Fibroblast of villous mesenchyme (primary cell): Measurements from ENCODE around the gene OPRL1. TPM values are rescaled to one million over a fixed set of nuclear protein-coding genes. Genes with fewer than 3 reads are reported as not detected.

ENCODE experiments used
- DNase-seq: peaks from one replicate; pipeline ENCODE4 v3.0.0-alpha.2; 2010; ENCODE audit warnings: low read depth
- H3K4me3 ChIP-seq: 2 replicates; pipeline ENCODE4 v1.5.1; 2011; ENCODE audit warnings: low read depth, mild to moderate bottlenecking, low read length
- total RNA-seq: library from RNA; depleted of rRNA; stranded (reverse); fragments of >200 nt; gene quantifications from 2 replicates; pipeline ENCODE4 v1.2.3, GENCODE V29; 2012
- TF ChIP-seq, protein P1 (sequence below): IDR thresholded peaks from 2 replicates; pipeline ENCODE4 v1.5.1; 2012; ENCODE audit warnings: low read depth, mild to moderate bottlenecking, low read length; ENCODE audit not compliant: insufficient read depth

OPRL1 gene
- total RNA-seq, 1 donor, result 1.7 TPM

DNA sequence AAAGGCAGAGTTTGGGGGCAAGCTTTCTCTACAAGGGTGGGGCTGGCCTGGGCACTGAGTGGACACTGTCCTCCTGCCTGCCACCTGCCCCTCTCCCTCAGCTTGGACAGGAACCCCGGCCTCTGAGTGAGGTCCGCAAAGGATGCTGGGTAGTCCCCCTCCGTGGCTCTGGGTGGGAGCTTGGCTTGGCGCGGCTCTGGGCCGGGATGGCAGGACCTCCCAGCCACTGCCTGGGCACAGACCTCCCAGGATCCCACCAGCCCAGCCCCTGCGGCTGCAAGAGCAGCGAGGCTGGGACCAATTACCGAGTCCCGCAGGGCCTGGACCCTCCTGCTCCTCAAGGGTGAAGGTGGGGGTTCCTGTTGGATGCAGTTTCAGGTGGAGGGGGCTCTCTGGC is 27.6 kb upstream of the OPRL1 start:
- H3K4me3 ChIP-seq, result no peak overlapping the region
- DNase-seq, result no peak
- TF ChIP-seq, protein P1, sequence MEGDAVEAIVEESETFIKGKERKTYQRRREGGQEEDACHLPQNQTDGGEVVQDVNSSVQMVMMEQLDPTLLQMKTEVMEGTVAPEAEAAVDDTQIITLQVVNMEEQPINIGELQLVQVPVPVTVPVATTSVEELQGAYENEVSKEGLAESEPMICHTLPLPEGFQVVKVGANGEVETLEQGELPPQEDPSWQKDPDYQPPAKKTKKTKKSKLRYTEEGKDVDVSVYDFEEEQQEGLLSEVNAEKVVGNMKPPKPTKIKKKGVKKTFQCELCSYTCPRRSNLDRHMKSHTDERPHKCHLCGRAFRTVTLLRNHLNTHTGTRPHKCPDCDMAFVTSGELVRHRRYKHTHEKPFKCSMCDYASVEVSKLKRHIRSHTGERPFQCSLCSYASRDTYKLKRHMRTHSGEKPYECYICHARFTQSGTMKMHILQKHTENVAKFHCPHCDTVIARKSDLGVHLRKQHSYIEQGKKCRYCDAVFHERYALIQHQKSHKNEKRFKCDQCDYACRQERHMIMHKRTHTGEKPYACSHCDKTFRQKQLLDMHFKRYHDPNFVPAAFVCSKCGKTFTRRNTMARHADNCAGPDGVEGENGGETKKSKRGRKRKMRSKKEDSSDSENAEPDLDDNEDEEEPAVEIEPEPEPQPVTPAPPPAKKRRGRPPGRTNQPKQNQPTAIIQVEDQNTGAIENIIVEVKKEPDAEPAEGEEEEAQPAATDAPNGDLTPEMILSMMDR, result no peak

DNA sequence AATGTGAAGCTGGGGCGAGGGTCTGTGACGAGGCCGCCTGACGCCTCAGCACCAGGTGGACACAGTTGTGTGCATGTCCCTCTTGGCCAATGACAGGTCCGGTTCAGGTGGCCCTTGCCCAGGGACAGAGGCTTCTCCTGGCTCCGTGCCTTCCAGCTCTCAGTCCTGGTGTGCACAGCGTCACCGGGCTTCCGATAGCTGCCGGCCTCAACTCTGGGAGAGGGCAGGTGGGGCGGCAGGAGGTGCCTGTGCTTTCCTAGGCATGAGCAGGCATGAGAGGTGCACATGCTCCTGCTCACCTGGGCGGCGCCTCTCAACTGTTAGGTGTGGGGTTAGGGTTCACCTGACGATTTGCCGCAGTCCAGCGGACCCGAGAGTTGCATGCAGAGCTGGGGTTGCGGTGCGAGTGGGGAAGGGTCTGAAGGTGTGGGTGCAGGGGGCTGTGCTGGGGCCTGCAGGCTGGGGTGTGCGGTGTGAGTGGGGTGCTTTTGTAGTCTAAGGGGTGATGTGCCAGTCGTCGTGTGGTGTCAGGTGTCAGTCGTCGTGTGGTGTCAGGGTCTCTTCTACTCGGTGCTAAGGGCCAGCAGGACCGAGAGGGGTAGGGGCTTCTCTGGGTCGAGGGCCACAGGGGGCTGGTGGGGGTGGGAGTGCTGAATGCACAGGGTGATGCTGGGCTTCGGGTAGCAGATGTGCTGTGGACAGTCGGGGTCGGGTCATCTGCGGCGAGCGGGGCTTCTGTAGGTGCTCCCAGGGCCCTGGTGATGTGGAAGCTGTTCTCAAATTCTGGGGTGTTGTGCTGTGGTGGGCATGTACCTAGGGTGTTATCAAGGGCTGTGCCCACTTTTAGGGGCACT is 26.7 kb upstream of the OPRL1 start:
- DNase-seq, result no peak
- H3K4me3 ChIP-seq, result no peak overlapping the region
- TF ChIP-seq, protein P1, result no peak

DNA sequence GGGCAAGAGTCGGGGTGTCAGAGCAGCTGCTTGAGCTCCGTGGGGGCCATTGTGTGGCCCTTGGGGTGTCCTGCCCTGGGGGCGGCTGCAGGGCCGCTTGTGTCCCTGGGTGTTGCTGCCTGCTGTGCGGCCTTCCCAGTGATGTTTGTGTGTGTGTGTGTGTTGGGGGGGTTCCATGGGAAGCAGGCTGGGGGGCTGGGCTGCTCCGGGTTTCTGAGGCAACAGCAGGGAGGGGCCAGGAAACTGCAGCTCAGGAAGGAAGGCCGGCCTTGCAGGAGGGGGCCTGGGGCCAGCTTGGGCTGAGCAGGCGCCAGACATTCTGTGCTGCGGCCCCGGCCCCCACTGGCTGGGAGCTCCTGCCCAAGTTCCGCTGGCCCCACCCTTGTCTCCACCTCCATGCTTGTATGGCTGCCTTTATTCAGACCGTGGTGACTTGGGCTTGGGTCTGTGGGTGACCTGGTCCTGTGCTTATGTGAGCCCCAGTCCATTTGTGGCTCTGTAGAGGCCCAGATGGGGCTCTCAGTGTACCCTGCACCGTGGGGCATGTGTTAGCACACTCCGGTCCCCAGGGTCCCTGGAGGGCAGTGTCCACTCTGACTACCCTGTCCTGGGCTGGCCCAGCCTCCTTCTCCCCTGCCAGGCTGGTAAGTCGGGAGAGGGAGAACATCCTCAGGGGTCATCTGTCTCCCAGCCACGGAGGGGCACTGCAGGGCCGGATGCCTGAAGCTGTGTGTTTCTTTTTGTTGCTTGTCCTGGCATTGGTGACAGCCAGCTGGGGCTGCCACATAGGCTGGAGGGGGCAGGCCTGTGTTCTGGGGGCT is 25.8 kb upstream of the OPRL1 start:
- DNase-seq, result no peak
- TF ChIP-seq, protein P1, result peak; percentile 29
- no peak overlapping the region for H3K4me3 ChIP-seq

DNA sequence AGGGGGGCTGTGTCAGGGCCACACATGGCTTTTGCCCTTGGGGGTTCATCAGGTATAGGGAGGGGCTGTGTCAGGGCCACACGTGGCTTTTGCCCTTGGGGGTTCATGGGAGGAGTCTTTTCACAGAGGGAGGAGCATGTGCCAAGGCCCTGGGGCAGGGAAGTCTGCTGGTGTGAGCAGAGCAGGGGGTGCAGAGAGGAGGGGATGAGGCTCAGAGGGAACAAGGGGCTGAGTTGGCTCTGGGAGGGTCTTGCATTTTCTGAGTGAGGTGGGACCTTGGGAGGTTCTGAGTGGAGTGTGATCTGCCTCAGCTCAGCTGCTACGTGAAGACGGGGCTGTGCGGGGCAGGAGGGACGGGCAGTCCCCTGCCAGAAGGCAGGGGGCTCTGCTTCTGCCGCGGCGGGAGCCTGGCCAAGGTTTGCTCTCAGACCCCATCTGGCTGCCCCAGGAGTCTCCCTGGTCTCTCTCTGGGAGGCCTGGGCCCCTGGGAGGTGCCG is 24.4 kb upstream of the OPRL1 start:
- TF ChIP-seq, protein P1, result no peak
- DNase-seq, result no peak
- H3K4me3 ChIP-seq, result no peak overlapping the region

DNA sequence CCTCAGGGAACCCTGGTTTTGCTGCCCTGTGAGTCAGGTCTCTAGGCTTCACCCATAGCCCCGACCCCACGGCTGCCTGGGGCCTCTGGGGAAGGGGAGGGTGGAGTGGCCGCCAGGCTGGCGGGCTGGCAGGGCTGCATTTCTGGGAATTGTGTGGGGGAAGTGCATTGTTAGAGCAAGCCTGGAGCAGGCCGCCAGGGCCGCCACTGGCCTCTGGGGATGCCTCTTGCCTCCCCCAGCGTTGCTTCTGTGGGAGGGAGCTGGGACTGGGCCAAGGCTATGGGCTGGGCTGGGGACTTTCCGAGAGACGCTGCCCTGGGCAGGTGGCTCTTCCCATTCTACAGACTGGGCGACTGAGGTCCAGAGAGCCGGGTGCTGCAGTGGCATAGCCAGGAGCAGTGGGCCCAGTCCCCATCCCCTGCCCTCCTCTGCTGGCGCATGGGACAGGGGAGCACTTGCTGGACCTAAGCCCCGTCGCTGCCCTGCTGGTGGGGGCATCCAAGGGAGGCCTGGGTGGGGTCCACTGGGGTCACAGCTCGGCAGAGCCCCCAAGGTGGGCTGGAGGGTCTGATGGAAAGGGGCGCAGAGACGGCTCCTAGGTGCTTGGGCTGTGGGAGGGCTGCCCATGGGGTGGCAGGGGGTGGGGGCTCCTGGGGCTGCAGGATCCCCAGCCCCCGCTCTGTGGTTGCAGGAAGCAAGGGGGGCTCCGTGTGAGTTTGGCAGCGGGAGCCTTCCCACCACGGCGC is 23.8 kb upstream of the OPRL1 start:
- DNase-seq, result no peak
- TF ChIP-seq, protein P1, result no peak
- H3K4me3 ChIP-seq, result no peak overlapping the region

DNA sequence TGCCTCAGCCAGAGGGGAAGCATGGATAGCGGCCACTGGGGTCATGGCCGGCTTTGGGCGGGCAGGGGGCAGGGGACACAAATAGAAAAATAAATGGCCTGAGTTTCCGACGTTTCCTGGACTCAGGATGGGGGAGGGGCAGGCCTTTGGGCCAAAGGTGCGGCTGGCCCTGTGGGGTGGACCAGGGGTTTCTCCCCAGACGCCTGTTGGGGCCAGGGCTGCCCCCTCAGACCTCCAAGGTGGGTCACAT is 23.3 kb upstream of the OPRL1 start:
- TF ChIP-seq, protein P1, result no peak
- H3K4me3 ChIP-seq, result no peak overlapping the region
- no peak for DNase-seq
